ENCODE results near the gene TMEM117.

The TMEM117 gene

DNA sequence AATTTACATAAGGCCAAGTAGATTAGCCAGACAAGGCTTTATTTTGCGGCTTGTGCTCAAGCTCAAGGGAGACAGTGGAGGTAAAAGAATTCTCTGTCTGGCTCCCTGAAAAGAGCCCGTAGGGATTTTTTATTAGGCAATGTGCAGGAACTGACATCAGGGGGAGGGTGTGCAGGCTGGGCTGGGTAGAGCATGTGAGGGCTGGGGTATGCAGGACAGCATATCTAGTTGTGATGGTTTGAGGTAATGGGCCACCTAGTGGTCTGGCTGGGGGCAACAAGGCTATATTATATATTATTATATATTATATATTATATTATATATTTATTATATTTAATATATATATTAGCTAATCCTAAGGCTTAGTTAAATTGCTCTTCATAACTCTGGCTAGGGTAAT, 102.1 kb downstream of the TMEM117 start:
- TF ChIP-seq OSR1 (CRISPR knock-in tag; IDR thresholded peaks at IDR 0.05), result no peak
- peak; percentile 58; the same call in 2 of the 3 replicates for ATAC-seq

GRCh38 chr12:43942379-43942778, 106.5 kb downstream of the TMEM117 start:
- ATAC-seq, result no peak
- TF ChIP-seq GLIS3 (CRISPR knock-in tag; IDR thresholded peaks at IDR 0.05) (no peak), RARB (CRISPR knock-in tag; IDR thresholded peaks at IDR 0.05) (no peak), ZNF70 (CRISPR knock-in tag; IDR thresholded peaks at IDR 0.05) (no peak), TOX (CRISPR knock-in tag; IDR thresholded peaks at IDR 0.05; ENCODE audit: borderline replicate concordance) (no peak), ESRRG (CRISPR knock-in tag; IDR thresholded peaks at IDR 0.05) (no peak), BACH2 (CRISPR knock-in tag; IDR thresholded peaks at IDR 0.05; ENCODE audit: borderline replicate concordance) (no peak), ZNF565 (CRISPR knock-in tag; conservative IDR thresholded peaks at IDR 0.05; ENCODE audit: low read depth) (no peak), ZNF8 (CRISPR knock-in tag; IDR thresholded peaks at IDR 0.05) (no peak), ARNTL (CRISPR knock-in tag; IDR thresholded peaks at IDR 0.05; ENCODE audit: borderline replicate concordance, low read depth) (no peak), OSR1 (CRISPR knock-in tag; IDR thresholded peaks at IDR 0.05) (no peak), ZFP3 (CRISPR knock-in tag; IDR thresholded peaks at IDR 0.05) (no peak), POU6F1 (CRISPR knock-in tag; IDR thresholded peaks at IDR 0.05; ENCODE audit: borderline replicate concordance, low read depth) (no peak), CSDC2 (CRISPR knock-in tag; IDR thresholded peaks at IDR 0.05) (no peak), TCF4 (CRISPR knock-in tag; IDR thresholded peaks at IDR 0.05; ENCODE audit: borderline replicate concordance) (no peak), ZFP30 (CRISPR knock-in tag; IDR thresholded peaks at IDR 0.05) (no peak)
- TF ChIP-seq, protein P1, sequence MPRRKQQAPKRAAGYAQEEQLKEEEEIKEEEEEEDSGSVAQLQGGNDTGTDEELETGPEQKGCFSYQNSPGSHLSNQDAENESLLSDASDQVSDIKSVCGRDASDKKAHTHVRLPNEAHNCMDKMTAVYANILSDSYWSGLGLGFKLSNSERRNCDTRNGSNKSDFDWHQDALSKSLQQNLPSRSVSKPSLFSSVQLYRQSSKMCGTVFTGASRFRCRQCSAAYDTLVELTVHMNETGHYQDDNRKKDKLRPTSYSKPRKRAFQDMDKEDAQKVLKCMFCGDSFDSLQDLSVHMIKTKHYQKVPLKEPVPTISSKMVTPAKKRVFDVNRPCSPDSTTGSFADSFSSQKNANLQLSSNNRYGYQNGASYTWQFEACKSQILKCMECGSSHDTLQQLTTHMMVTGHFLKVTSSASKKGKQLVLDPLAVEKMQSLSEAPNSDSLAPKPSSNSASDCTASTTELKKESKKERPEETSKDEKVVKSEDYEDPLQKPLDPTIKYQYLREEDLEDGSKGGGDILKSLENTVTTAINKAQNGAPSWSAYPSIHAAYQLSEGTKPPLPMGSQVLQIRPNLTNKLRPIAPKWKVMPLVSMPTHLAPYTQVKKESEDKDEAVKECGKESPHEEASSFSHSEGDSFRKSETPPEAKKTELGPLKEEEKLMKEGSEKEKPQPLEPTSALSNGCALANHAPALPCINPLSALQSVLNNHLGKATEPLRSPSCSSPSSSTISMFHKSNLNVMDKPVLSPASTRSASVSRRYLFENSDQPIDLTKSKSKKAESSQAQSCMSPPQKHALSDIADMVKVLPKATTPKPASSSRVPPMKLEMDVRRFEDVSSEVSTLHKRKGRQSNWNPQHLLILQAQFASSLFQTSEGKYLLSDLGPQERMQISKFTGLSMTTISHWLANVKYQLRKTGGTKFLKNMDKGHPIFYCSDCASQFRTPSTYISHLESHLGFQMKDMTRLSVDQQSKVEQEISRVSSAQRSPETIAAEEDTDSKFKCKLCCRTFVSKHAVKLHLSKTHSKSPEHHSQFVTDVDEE (CRISPR knock-in tag; IDR thresholded peaks at IDR 0.05), result no peak
- TF ChIP-seq, protein P2, sequence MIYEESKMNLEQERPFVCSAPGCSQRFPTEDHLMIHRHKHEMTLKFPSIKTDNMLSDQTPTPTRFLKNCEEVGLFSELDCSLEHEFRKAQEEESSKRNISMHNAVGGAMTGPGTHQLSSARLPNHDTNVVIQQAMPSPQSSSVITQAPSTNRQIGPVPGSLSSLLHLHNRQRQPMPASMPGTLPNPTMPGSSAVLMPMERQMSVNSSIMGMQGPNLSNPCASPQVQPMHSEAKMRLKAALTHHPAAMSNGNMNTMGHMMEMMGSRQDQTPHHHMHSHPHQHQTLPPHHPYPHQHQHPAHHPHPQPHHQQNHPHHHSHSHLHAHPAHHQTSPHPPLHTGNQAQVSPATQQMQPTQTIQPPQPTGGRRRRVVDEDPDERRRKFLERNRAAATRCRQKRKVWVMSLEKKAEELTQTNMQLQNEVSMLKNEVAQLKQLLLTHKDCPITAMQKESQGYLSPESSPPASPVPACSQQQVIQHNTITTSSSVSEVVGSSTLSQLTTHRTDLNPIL (CRISPR knock-in tag; IDR thresholded peaks at IDR 0.05; ENCODE audit: low read depth), result no peak
- TF ChIP-seq, protein P3, sequence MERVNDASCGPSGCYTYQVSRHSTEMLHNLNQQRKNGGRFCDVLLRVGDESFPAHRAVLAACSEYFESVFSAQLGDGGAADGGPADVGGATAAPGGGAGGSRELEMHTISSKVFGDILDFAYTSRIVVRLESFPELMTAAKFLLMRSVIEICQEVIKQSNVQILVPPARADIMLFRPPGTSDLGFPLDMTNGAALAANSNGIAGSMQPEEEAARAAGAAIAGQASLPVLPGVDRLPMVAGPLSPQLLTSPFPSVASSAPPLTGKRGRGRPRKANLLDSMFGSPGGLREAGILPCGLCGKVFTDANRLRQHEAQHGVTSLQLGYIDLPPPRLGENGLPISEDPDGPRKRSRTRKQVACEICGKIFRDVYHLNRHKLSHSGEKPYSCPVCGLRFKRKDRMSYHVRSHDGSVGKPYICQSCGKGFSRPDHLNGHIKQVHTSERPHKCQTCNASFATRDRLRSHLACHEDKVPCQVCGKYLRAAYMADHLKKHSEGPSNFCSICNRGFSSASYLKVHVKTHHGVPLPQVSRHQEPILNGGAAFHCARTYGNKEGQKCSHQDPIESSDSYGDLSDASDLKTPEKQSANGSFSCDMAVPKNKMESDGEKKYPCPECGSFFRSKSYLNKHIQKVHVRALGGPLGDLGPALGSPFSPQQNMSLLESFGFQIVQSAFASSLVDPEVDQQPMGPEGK (CRISPR knock-in tag; IDR thresholded peaks at IDR 0.05; ENCODE audit: borderline replicate concordance), result no peak

DNA sequence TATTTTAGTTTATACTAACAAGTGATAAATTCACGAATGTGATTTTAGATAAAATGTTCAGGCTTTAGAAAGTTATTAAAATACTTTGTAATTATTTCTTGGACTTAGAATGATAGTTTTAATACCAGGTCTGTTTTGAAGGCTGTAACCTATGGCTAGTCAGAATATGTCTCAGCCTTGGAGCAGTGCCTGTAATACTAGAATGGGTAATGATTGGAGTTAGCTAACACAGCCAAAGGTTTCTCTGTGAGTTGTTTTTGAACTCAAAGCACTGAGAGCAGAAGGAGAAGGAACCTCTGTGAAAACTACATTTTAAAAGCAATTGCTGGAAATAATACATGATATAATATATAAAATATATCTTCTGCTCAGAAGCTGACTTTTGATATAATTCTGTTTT, 110.1 kb downstream of the TMEM117 start:
- TF ChIP-seq ISL1 (CRISPR knock-in tag; IDR thresholded peaks at IDR 0.05), result no peak
- TF ChIP-seq CSRNP3 (CRISPR knock-in tag; IDR thresholded peaks at IDR 0.05), result no peak
- no peak for TF ChIP-seq TOX (CRISPR knock-in tag; IDR thresholded peaks at IDR 0.05; ENCODE audit: borderline replicate concordance)
- TF ChIP-seq GLIS3 (CRISPR knock-in tag; IDR thresholded peaks at IDR 0.05), result no peak
- TF ChIP-seq OSR1 (CRISPR knock-in tag; IDR thresholded peaks at IDR 0.05), result no peak
- TF ChIP-seq TCF4 (CRISPR knock-in tag; IDR thresholded peaks at IDR 0.05; ENCODE audit: borderline replicate concordance), result no peak
- no peak for TF ChIP-seq POU6F1 (CRISPR knock-in tag; IDR thresholded peaks at IDR 0.05; ENCODE audit: borderline replicate concordance, low read depth)
- no peak for TF ChIP-seq ZNF8 (CRISPR knock-in tag; IDR thresholded peaks at IDR 0.05)
- TF ChIP-seq ZNF565 (CRISPR knock-in tag; conservative IDR thresholded peaks at IDR 0.05; ENCODE audit: low read depth), result no peak
- TF ChIP-seq ESRRG (CRISPR knock-in tag; IDR thresholded peaks at IDR 0.05), result no peak
- TF ChIP-seq SNAI2 (CRISPR knock-in tag; IDR thresholded peaks at IDR 0.05), result no peak
- TF ChIP-seq ZFP3 (CRISPR knock-in tag; IDR thresholded peaks at IDR 0.05), result no peak
- TF ChIP-seq, protein P2 (CRISPR knock-in tag; IDR thresholded peaks at IDR 0.05; ENCODE audit: low read depth), result no peak
- TF ChIP-seq, protein P1 (CRISPR knock-in tag; IDR thresholded peaks at IDR 0.05), result no peak
- no peak for TF ChIP-seq CSDC2 (CRISPR knock-in tag; IDR thresholded peaks at IDR 0.05)
- no peak for TF ChIP-seq ZNF70 (CRISPR knock-in tag; IDR thresholded peaks at IDR 0.05)
- no peak for ATAC-seq

All from SK-N-SH treated with all-trans-retinoic acid at 6 μM for 48 hours (cell line).